MM.1S (cell line): ENCODE data around the gene ATP2B2.

Experiments
- CTCF ChIP-seq: fragments of 300-600 bp; sonication (generic); IDR thresholded peaks from 2 replicates; pipeline ENCODE4 v1.5.1; 2016; ENCODE audit warnings: antibody characterized with exemption, low read length, mixed read lengths
- EZH2phosphoT487 ChIP-seq: fragments of 300-600 bp; sonication (generic); IDR thresholded peaks from 2 replicates; pipeline ENCODE4 v1.6.1; 2018; ENCODE audit warnings: antibody characterized with exemption, low read length

- no peak for TF ChIP-seq CTCF
- no peak for TF ChIP-seq EZH2phosphoT487
Observed at GRCh38 chr3:10380906-10381305, 124.5 kb downstream of the ATP2B2 start.
